Type B pancreatic cell (in vitro differentiated cells): Measurements from ENCODE around the gene ATP10B. TPM values are rescaled to one million over a fixed set of nuclear protein-coding genes. Genes with fewer than 3 reads are reported as not detected.

Experiments used
- DNase-seq: peaks from one replicate; pipeline ENCODE4 v3.0.0; 2021; ENCODE audit warnings: mixed read lengths; ENCODE audit not compliant: unreplicated experiment; ENCODE audit errors: extremely low spot score
- H3K27ac Mint-ChIP-seq: 2 replicates; pipeline ENCODE4 v1.8.0; 2021; ENCODE audit warnings: mild to moderate bottlenecking, mixed read lengths
- H3K27me3 Mint-ChIP-seq: 2 replicates; pipeline ENCODE4 v1.8.0; 2021; ENCODE audit warnings: mixed read lengths
- H3K36me3 Mint-ChIP-seq: 2 replicates; pipeline ENCODE4 v1.8.0; 2021; ENCODE audit warnings: mixed read lengths
- H3K4me1 Mint-ChIP-seq: one replicate; pipeline ENCODE4 v1.8.0; 2021; ENCODE audit warnings: mixed read lengths; ENCODE audit not compliant: unreplicated experiment
- H3K4me3 Mint-ChIP-seq: 2 replicates; pipeline ENCODE4 v1.8.0; 2021; ENCODE audit warnings: mild to moderate bottlenecking, mixed read lengths
- H3K9me3 Mint-ChIP-seq: 2 replicates; pipeline ENCODE4 v1.8.0; 2021; ENCODE audit warnings: mixed read lengths
- CTCF ChIP-seq: fragments of 200-600 bp; sonication (generic); conservative IDR thresholded peaks from 2 replicates; pipeline ENCODE4 v1.5.0; 2021; ENCODE audit warnings: antibody characterized with exemption, mild to moderate bottlenecking
- total RNA-seq: library from RNA; stranded (reverse); gene quantifications from 2 replicates; pipeline ENCODE4 v1.2.1, GENCODE V29; 2021; ENCODE audit warnings: low replicate concordance

ATP10B gene
- total RNA-seq, 1 donor from 2014 or later, result 4.0 TPM

DNA sequence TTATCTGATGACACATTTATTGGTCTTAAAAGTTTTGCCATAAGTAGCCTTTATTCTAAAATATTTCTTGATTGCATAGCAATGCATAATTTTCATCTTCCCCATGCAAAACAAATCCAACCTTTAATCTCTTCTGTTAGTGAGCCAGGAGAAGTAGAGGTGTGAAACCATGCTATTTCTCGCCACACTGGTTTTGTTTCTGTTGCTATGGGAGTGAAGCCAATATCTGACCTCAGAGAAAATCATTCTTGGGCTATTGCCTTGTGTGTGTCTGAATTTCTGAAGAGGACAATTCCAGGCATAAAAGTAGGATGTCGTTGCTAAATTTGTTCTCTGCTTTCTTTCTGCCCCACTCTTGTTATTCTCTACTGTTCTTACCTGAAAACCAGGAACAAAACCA lies 246.7 kb downstream of the ATP10B start:
- no peak for DNase-seq
- H3K27ac Mint-ChIP-seq, result no peak overlapping the region
- no peaks in the 10 kb centered on the region for H3K4me1 Mint-ChIP-seq
- no peaks in the 10 kb centered on the region for H3K36me3 Mint-ChIP-seq
- no peak for TF ChIP-seq CTCF
- H3K27me3 Mint-ChIP-seq, result no peaks in the 10 kb centered on the region
- no peak overlapping the region for H3K4me3 Mint-ChIP-seq
- no peaks in the 10 kb centered on the region for H3K9me3 Mint-ChIP-seq

DNA sequence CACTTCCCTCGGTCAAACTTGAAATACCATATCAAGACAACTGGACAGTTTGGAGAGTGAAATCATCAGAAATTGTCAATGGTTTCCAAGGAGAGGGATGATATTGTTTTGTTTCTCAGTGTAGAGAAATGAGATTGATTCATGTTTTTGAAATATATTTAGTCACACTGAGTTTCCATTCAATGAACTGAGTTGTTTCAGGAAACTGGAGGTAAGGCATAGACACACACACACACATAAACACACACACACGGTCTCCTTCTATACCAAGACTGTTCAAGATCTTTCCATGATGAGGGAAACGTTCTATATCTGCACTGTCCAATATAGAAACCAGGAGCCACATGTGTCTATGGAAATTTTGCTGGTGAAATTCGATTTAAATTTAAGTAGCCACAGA lies 247.5 kb downstream of the ATP10B start:
- Mint-ChIP-seq H3K9me3 (no peaks in the 10 kb centered on the region), H3K4me3 (no peak overlapping the region), H3K36me3 (no peaks in the 10 kb centered on the region), H3K27me3 (no peaks in the 10 kb centered on the region), H3K27ac (no peak overlapping the region), H3K4me1 (no peaks in the 10 kb centered on the region)
- TF ChIP-seq CTCF, result no peak
- DNase-seq, result no peak

DNA sequence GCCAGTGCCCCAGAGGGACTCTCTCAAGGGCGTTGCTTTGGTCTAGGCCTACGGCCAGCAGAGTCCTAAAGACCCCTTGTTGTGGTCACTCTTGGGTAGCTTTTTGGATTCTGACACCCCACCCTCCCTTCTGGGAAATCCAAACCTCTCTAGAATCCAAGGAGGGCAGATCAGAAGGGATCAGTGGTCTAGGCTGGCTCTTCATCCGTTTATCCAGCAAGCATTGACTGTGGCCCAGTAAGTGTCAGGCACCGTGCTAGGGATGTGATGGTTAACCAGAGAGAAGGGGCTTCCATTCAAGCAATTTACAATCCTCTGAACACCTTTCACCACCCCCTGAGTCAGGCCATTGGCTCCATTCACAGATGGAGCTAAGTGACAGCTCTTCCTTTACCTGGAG lies 249.3 kb downstream of the ATP10B start:
- Mint-ChIP-seq H3K9me3 (no peaks in the 10 kb centered on the region), H3K27me3 (no peaks in the 10 kb centered on the region)

GRCh38 chr5:160601046-160601445 lies 251.0 kb downstream of the ATP10B start:
- Mint-ChIP-seq H3K4me1 (no peaks in the 10 kb centered on the region), H3K27me3 (no peaks in the 10 kb centered on the region), H3K4me3 (no peak overlapping the region), H3K36me3 (no peaks in the 10 kb centered on the region), H3K27ac (no peak overlapping the region), H3K9me3 (no peaks in the 10 kb centered on the region)
- TF ChIP-seq CTCF, result no peak
- no peak for DNase-seq

More for the DNA sequence above, 249.3 kb downstream of the ATP10B start:
- Mint-ChIP-seq H3K36me3 (no peaks in the 10 kb centered on the region), H3K4me3 (no peak overlapping the region), H3K4me1 (no peaks in the 10 kb centered on the region), H3K27ac (no peak overlapping the region)
- no peak for DNase-seq
- TF ChIP-seq CTCF, result no peak

DNA sequence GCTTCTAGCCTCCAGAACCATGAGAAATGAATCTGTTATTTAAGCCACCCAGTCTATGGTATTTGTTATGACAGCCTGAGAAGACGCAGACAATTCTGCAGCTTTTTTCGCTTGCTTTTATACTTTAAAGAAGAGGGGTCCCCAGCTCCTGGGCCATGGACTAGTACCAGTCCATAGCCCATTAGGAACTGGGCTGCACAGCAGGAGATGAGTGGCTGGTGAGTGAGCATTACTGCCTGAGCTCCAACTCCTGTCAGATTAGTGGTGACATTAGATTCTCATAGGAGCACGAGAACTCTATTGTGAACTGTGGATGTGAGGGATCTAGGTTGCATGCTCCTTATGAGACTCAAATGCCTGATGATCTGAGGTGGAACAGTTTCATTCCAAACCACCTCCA lies 278.7 kb downstream of the ATP10B start:
- no peak for TF ChIP-seq CTCF
- no peaks in the 10 kb centered on the region for H3K4me1 Mint-ChIP-seq
- no peaks in the 10 kb centered on the region for H3K27me3 Mint-ChIP-seq
- H3K4me3 Mint-ChIP-seq, result no peak overlapping the region
- no peak overlapping the region for H3K27ac Mint-ChIP-seq
- no peak for DNase-seq
- no peaks in the 10 kb centered on the region for H3K9me3 Mint-ChIP-seq
- H3K36me3 Mint-ChIP-seq, result no peaks in the 10 kb centered on the region

DNA sequence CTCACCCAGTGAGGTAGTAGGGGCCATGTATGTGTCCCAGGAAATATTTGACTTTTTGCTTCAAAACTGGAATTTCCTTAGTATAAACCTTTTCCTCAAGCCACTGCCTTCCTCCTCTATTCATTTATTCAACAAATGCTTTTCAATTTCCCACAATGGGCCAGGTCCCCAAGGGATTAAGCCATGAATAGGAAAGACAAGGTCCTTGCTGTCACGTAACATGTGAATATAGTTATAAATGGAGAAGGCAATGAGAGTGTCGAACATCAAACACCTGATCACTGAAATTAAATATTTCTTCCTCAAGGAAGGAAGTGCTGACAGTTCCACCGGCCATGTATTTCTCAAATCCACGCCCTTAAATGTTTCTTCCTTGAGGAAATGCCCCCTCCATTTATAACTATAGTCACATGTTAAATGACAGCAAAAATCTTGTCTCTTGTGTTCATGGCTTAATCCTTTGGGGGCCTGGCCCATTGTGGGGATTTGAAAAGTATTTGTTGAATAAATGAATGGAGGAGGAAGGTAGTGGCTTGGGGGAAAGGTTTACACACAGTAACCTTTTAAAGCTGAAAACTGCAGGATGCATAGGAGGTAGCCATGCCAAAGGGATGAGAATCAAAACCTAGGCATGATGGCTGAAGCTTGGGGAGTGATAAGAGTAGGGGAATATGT lies 284.8 kb downstream of the ATP10B start:
- H3K27ac Mint-ChIP-seq, result no peak overlapping the region
- H3K27me3 Mint-ChIP-seq, result no peaks in the 10 kb centered on the region
- no peaks in the 10 kb centered on the region for H3K36me3 Mint-ChIP-seq
- H3K9me3 Mint-ChIP-seq, result no peaks in the 10 kb centered on the region
- DNase-seq, result no peak
- no peak overlapping the region for H3K4me3 Mint-ChIP-seq
- TF ChIP-seq CTCF, result no peak
- H3K4me1 Mint-ChIP-seq, result no peaks in the 10 kb centered on the region
